GM18499 (cell line): ENCODE results near the gene RNF175.
A peak's percentile ranks its signal among the peaks of the same experiment; 100 is the strongest.
"Not testable (repeated sequence)": the region's sequence is repeated elsewhere in the genome, so short reads cannot be mapped to it uniquely, and the experiment has no call there.

Experiments used
- ATAC-seq: cut with Tn5 transposase; IDR thresholded peaks from one replicate; pipeline ENCODE4 v1.9.1; 2021; ENCODE audit warnings: moderate number of reproducible peaks; ENCODE audit not compliant: insufficient read depth, unreplicated experiment

Gene RNF175

GRCh38 chr4:153684971-153685371 lies 74.9 kb downstream of the RNF175 start:
- no peak for ATAC-seq

GRCh38 chr4:153684182-153684970 lies 75.4 kb downstream of the RNF175 start, which contains the start of gene TLR2:
TSS of gene TLR2 (plus strand) at chr4:153684280. CDS start at chr4:153702908, 18,628 bp downstream.
- peak; percentile 71 for ATAC-seq

GRCh38 chr4:153683763-153684181 lies 76.1 kb downstream of the RNF175 start:
- ATAC-seq: no peak

GRCh38 chr4:153679486-153679885 lies 80.3 kb downstream of the RNF175 start:
- ATAC-seq: no peak

GRCh38 chr4:153676984-153677383 lies 82.8 kb downstream of the RNF175 start:
- ATAC-seq: no peak

- ATAC-seq: no peak
Observed at GRCh38 chr4:153676486-153676885, 83.3 kb downstream of the RNF175 start.

GRCh38 chr4:153669838-153670237 lies 90.0 kb downstream of the RNF175 start:
- no peak for ATAC-seq

GRCh38 chr4:153668647-153669046 lies 91.2 kb downstream of the RNF175 start:
- ATAC-seq: no peak

GRCh38 chr4:153666505-153666904 lies 93.3 kb downstream of the RNF175 start:
- not testable (repeated sequence) for ATAC-seq

GRCh38 chr4:153663667-153664066 lies 96.2 kb downstream of the RNF175 start:
- no peak for ATAC-seq

- ATAC-seq: no peak
Observed at GRCh38 chr4:153661908-153662307, 97.9 kb downstream of the RNF175 start.

GRCh38 chr4:153661215-153661822 lies 98.5 kb downstream of the RNF175 start:
- ATAC-seq: no peak
